Upper lobe of right lung (tissue), 1 donor: Measurements from ENCODE around the gene HPSE. TPM values are rescaled to one million over a fixed set of nuclear protein-coding genes. Genes with fewer than 3 reads are reported as not detected.

Source experiments
- ATAC-seq: fragments of 200-7000 bp; cut with Tn5 transposase; one replicate; pipeline ENCODE4 v1.9.1; 2020; ENCODE audit warnings: mild to moderate bottlenecking, moderate library complexity
- DNase-seq: peaks from one replicate; pipeline ENCODE4 v3.0.0-alpha.2; 2020
- H3K27ac ChIP-seq: fragments of 200-600 bp; one replicate; pipeline ENCODE4 v1.8.0; 2022
- H3K27me3 ChIP-seq: fragments of 200-600 bp; one replicate; pipeline ENCODE4 v1.8.0; 2022; ENCODE audit warnings: mild to moderate bottlenecking
- H3K36me3 ChIP-seq: fragments of 200-600 bp; one replicate; pipeline ENCODE4 v1.8.0; 2022
- H3K4me1 ChIP-seq: fragments of 200-600 bp; one replicate; pipeline ENCODE4 v1.8.0; 2022
- H3K4me3 ChIP-seq: fragments of 200-600 bp; one replicate; pipeline ENCODE4 v1.8.0; 2022; ENCODE audit warnings: mild to moderate bottlenecking
- H3K9me3 ChIP-seq: fragments of 200-600 bp; one replicate; pipeline ENCODE4 v1.8.0; 2022
- intact Hi-C: fragments of 100-400 bp; cut with DNase I; formaldehyde crosslinking; loops from one replicate; pipeline ENCODE4 v1.11.0; 2022
- total RNA-seq: library from RNA; stranded (reverse); fragmentation: NEBNext Ultra II Directional; extraction: Animal tissue kit (Norgen Biotek cat#: 25700); gene quantifications from one replicate; pipeline ENCODE4 v1.2.1, GENCODE V29; 2021
- TF ChIP-seq, protein P1 (sequence below): fragments of 200-600 bp; IDR thresholded peaks from one replicate; pipeline ENCODE4 v1.8.0; 2022; ENCODE audit warnings: antibody characterized with exemption
- donor health status: DM: no; HTN: yes; CAD: no; lungs with severe emphysema.

HPSE gene
- total RNA-seq, 1 donor from 2014 or later = 5.6 TPM

- H3K27ac ChIP-seq = no peak overlapping the region
- DNase-seq = no peak
- TF ChIP-seq, protein P1, sequence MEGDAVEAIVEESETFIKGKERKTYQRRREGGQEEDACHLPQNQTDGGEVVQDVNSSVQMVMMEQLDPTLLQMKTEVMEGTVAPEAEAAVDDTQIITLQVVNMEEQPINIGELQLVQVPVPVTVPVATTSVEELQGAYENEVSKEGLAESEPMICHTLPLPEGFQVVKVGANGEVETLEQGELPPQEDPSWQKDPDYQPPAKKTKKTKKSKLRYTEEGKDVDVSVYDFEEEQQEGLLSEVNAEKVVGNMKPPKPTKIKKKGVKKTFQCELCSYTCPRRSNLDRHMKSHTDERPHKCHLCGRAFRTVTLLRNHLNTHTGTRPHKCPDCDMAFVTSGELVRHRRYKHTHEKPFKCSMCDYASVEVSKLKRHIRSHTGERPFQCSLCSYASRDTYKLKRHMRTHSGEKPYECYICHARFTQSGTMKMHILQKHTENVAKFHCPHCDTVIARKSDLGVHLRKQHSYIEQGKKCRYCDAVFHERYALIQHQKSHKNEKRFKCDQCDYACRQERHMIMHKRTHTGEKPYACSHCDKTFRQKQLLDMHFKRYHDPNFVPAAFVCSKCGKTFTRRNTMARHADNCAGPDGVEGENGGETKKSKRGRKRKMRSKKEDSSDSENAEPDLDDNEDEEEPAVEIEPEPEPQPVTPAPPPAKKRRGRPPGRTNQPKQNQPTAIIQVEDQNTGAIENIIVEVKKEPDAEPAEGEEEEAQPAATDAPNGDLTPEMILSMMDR = no peak
Observed at GRCh38 chr4:83261307-83261706, 73.3 kb downstream of the HPSE start.

GRCh38 chr4:83259586-83259985, 75.1 kb downstream of the HPSE start:
- Histone ChIP-seq H3K27me3 (no peaks in the 10 kb centered on the region), H3K9me3 (no peaks in the 10 kb centered on the region), H3K36me3 (peaks cover 10% of the 10 kb centered on the region), H3K4me3 (no peak overlapping the region), H3K27ac (no peak overlapping the region), H3K4me1 (peaks cover 11% of the 10 kb centered on the region)
- DNase-seq (no peak), ATAC-seq (no peak)
- intact Hi-C loops = no loop called here
- TF ChIP-seq, protein P1 = no peak

More at GRCh38 chr4:83261307-83261706, 73.3 kb downstream of the HPSE start:
- H3K4me3 ChIP-seq = no peak overlapping the region
- no peaks in the 10 kb centered on the region for H3K9me3 ChIP-seq
- H3K4me1 ChIP-seq = no peaks in the 10 kb centered on the region
- no peaks in the 10 kb centered on the region for H3K27me3 ChIP-seq
- peaks cover 17% of the 10 kb centered on the region for H3K36me3 ChIP-seq
- no peak for ATAC-seq
- intact Hi-C loops = loop anchor here (10.0 kb wide), 1 partner anchor 187 kb away; no protein-coding TSS in a partner anchor

- H3K9me3 ChIP-seq = no peaks in the 10 kb centered on the region
- no peak overlapping the region for H3K27ac ChIP-seq
- peaks cover 11% of the 10 kb centered on the region for H3K4me1 ChIP-seq
- intact Hi-C loops = no loop called here
- no peaks in the 10 kb centered on the region for H3K27me3 ChIP-seq
- TF ChIP-seq, protein P1 = no peak
- no peak overlapping the region for H3K4me3 ChIP-seq
- no peak for DNase-seq
- ATAC-seq = no peak
- H3K36me3 ChIP-seq = peaks cover 9% of the 10 kb centered on the region
Observed at GRCh38 chr4:83258461-83258860, 76.2 kb downstream of the HPSE start.

DNA sequence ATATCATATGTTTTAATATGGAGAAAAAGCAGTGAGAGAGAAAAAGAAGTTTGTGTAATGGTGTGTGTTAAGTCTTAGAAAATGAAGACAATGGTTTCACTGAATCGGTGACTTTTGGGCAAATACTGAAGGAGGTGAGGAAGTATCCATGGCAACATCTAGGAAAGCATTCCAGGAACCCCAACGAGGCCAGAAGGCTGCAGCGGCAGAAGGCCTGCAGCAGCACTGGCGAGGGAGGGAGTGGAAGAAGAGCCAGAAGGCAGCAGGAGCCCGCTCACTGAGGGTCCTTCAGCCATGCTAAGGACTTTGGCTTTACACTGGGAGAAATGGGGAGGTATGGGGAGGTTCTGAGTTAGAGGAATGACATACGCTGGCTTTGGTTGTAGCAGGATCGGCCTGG, 76.8 kb downstream of the HPSE start:
- no peaks in the 10 kb centered on the region for H3K27me3 ChIP-seq
- no peak for ATAC-seq
- H3K36me3 ChIP-seq = peaks cover 9% of the 10 kb centered on the region
- intact Hi-C loops = no loop called here
- TF ChIP-seq, protein P1 = no peak
- no peak overlapping the region for H3K4me3 ChIP-seq
- no peaks in the 10 kb centered on the region for H3K9me3 ChIP-seq
- DNase-seq = no peak
- H3K4me1 ChIP-seq = peaks cover 11% of the 10 kb centered on the region
- H3K27ac ChIP-seq = no peak overlapping the region

DNA sequence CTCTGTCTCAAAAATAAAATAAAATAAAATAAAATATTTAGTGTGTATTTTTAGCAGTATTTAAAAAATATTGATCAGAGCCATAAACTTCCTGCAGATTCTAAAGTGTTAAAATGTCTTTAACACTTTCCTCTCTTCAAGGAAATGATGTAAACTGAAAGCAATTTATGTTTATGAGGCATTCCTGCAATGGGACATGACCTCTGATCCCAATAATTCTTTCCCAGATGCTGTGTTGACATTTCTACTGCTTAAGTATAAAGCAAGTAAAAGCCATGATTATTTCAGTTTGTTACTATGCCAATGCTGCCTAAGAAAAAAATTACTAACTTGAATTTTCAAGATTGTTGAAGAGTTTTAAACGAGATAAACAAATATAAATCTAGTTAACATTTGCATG, 79.1 kb downstream of the HPSE start:
- ATAC-seq = no peak

More for the DNA sequence above, 79.1 kb downstream of the HPSE start:
- Histone ChIP-seq H3K27me3 (no peaks in the 10 kb centered on the region), H3K27ac (no peak overlapping the region), H3K9me3 (no peaks in the 10 kb centered on the region), H3K4me3 (no peak overlapping the region), H3K4me1 (peaks cover 11% of the 10 kb centered on the region), H3K36me3 (no peaks in the 10 kb centered on the region)
- no peak for DNase-seq
- intact Hi-C loops = no loop called here
- TF ChIP-seq, protein P1 = no peak
